ENCODE results near the gene APBA2. TPM values are rescaled to one million over a fixed set of nuclear protein-coding genes. Genes with fewer than 3 reads are reported as not detected.

Gene APBA2
- total and polyA plus RNA-seq, 12 donors, result 0.16 to 0.85 (median 0.46) TPM

DNA sequence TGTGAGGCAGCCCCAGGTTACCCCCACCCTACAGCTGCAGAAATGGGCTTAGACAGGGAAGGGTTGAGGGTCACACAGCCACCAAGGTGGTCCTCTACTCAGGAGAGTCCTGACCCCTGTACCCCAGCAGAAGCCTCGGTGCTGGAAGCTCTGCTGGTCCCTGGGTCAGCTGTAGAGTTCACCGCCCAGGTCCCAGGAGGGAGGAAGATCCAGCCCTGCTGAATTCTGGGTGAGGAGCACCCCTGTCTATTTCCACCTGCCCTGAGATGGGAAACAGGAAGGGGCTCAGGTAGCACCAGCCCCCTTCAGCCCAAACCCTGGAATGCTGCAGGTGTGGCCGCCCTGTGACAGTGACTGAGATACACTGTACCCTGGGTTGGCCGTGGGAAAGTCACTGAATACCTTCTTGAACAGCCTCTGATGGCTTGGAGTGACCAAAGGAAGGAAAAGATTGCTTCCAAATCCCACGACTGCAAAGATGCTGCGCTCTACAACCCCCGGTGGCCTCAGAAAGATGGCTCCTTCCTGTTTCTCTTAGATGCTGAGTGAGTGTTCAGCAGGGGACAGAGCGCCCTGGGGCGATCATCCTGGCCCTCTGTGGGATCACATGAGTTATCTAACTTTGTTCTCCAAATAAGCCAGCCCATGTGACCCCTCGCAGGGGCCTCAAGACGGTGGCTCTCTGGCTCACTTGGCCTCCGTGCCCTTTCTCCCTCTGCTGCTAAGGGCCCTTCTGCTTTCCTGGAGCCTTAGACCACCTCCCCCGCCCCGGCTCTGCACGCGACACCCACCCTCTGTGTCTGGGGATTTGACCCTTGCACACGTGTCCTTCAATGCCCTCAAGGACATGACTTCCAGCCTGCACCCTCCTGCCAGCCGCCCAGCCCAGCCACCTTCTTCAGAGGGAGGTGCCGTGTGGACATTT, 242.0 kb downstream of the APBA2 start:
- TF ChIP-seq, protein P1, sequence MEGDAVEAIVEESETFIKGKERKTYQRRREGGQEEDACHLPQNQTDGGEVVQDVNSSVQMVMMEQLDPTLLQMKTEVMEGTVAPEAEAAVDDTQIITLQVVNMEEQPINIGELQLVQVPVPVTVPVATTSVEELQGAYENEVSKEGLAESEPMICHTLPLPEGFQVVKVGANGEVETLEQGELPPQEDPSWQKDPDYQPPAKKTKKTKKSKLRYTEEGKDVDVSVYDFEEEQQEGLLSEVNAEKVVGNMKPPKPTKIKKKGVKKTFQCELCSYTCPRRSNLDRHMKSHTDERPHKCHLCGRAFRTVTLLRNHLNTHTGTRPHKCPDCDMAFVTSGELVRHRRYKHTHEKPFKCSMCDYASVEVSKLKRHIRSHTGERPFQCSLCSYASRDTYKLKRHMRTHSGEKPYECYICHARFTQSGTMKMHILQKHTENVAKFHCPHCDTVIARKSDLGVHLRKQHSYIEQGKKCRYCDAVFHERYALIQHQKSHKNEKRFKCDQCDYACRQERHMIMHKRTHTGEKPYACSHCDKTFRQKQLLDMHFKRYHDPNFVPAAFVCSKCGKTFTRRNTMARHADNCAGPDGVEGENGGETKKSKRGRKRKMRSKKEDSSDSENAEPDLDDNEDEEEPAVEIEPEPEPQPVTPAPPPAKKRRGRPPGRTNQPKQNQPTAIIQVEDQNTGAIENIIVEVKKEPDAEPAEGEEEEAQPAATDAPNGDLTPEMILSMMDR (IDR thresholded peaks at IDR 0.05), result no peak
- ATAC-seq, result peak in 1 of 8 donors; percentile 5

DNA sequence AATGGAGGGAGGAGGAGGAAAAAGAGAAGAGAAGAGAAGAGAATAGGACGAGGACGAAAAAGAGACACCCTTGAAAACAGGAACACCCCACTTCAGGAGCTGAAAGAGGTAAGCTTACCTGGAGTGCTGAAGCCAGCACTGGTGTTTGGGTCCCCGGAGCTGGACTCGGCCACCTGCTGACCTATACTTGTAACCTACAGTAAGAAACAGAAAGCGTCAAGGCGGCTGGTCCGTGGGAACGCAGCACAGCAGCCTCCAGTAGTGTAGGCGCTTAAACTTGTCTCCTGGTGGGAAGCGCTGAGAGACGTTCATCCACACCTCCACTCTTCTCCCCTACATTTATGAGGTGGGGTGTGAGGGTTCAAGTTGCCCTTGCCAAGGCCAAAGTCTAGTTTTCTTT, 242.9 kb downstream of the APBA2 start:
- Histone ChIP-seq H3K27ac (no peak overlapping the region), H3K36me3 (no peaks in the 10 kb centered on the region), H3K4me1 (no peaks in the 10 kb centered on the region), H3K9me3 (no peaks in the 10 kb centered on the region), H3K4me3 (no peak overlapping the region), H3K27me3 (peaks cover 0 to 40% (median 27%) of the 10 kb centered on the region in 7 donors)
- WGBS, 2 donors, result 88% methylated on average over 11 of the region's 11 CpGs
- ATAC-seq, result no peak
- TF ChIP-seq, protein P1 (IDR thresholded peaks at IDR 0.05), result no peak
- intact Hi-C loops (cut with DNase I), result no loop called here
- DNase-seq, result no peak

More for the DNA sequence above, 242.0 kb downstream of the APBA2 start:
- Histone ChIP-seq H3K4me1 (no peaks in the 10 kb centered on the region), H3K36me3 (no peaks in the 10 kb centered on the region), H3K27me3 (peaks cover 0 to 40% (median 27%) of the 10 kb centered on the region in 7 donors), H3K27ac (no peak overlapping the region), H3K4me3 (no peak overlapping the region), H3K9me3 (no peaks in the 10 kb centered on the region)
- WGBS, 2 donors, result 73% methylated on average over 19 of the region's 19 CpGs
- intact Hi-C loops (cut with DNase I), result no loop called here
- no peak for DNase-seq

DNA sequence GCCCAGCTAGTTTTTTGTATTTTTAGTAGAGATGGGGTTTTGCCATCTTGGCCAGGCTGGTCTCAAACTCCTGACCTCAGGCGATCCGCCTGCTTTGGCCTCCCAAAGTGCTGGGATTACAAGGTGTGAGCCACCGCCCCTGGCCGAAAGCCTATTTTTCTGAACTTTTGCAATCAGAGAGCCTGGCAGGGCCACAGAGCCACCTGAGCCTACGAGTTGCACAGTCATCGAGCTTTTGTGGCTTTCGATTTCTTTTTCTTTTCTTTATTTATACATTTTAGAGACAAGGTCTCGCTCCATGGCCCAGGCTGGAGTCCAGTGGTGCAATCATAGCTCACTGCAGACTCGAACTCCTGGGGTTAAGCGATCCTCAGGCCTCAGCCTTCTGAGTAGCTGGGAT, 243.4 kb downstream of the APBA2 start:
- TF ChIP-seq, protein P1 (IDR thresholded peaks at IDR 0.05), result no peak
- Histone ChIP-seq H3K36me3 (no peaks in the 10 kb centered on the region), H3K4me3 (no peak overlapping the region), H3K4me1 (no peaks in the 10 kb centered on the region), H3K27me3 (peaks cover 0 to 40% (median 27%) of the 10 kb centered on the region in 7 donors), H3K27ac (no peak overlapping the region), H3K9me3 (no peaks in the 10 kb centered on the region)
- no peak for DNase-seq
- intact Hi-C loops (cut with DNase I), result no loop called here
- no peak for ATAC-seq
- WGBS, 2 donors, result 93 to 95% methylated on average over 10 of the region's 10 CpGs

DNA sequence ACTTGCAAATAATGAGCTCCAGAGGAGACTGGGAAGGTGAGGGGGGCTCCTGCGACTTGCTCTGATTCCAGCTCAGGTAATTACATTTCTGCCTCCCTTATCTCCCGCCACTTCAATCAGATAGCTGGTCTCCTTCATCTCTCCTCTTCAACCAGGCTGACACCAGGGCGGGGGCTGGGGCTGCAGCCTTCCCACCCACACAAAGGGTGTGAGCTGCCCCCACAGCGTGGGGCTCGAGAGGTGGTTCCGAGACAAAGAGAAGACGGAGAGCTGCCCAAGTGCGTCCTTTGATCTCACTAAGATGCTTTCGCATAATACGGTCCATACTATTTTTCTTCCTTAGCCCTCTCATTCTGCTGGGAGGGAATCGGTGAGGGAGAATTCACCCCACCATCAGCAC, 244.2 kb downstream of the APBA2 start:
- H3K27me3 ChIP-seq, result peaks cover 0 to 40% (median 27%) of the 10 kb centered on the region in 7 donors
- ATAC-seq (no peak), DNase-seq (no peak)
- TF ChIP-seq, protein P1 (IDR thresholded peaks at IDR 0.05), result no peak
- no peaks in the 10 kb centered on the region for H3K4me1 ChIP-seq
- WGBS, 2 donors, result 56 to 61% methylated on average over 11 of the region's 11 CpGs
- no peak overlapping the region for H3K4me3 ChIP-seq
- no peaks in the 10 kb centered on the region for H3K36me3 ChIP-seq
- intact Hi-C loops (cut with DNase I), result loop anchor here in 1 of 10 donors (10.0 kb wide), 1 partner anchor 55 kb away; no protein-coding TSS in a partner anchor
- no peak overlapping the region for H3K27ac ChIP-seq
- H3K9me3 ChIP-seq, result no peaks in the 10 kb centered on the region

All from heart right ventricle (tissue), 16 donors.